ENCODE measurements around the gene C1GALT1.

DNA sequence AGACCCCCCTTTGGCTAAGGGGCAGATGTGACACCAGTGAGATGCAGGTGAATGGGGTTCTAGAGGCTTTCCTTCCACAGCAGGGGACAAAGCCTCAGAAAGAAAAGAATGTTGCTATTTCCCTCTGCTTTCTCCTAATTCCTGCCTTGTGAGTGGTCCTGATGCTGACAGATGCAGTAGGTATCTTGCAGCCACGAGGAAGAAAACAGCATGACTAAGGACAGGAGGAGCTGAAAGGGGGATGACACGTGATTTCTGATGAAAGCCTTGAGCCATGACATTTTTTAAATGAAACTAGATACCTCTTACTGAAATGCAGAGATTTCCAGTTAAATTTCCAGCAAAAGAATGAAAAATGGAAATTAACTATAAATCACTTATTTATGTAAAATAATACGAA is 92.4 kb downstream of the C1GALT1 start:
- TF ChIP-seq CTCF (IDR thresholded peaks at IDR 0.05; ENCODE audit: low read length) (no peak), EZH2 (IDR thresholded peaks at IDR 0.05; ENCODE audit: borderline replicate concordance, low read length) (no peak)

Data from OCI-LY1 (cell line).